GM11168 (cell line): ENCODE data around the gene TIMM23.
"Not testable (repeated sequence)": the region's sequence is repeated elsewhere in the genome, so short reads cannot be mapped to it uniquely, and the experiment has no call there.

ENCODE experiments used
- in situ Hi-C: fragments of 300-500 bp; cut with MboI; formaldehyde crosslinking; loops from one replicate; pipeline ENCODE4 v1.12.0; 2022; ENCODE audit warnings: low sequenced_read_pairs; ENCODE audit not compliant: unreplicated experiment

Gene TIMM23

GRCh38 chr10:46049497-46049831 is 77.2 kb downstream of the TIMM23 start:
- in situ Hi-C loops: not testable (repeated sequence)

- in situ Hi-C loops: no loop called here
Observed at GRCh38 chr10:46050941-46051623, 78.8 kb downstream of the TIMM23 start.

- in situ Hi-C loops: no loop called here
Observed at GRCh38 chr10:46052057-46052790, 79.9 kb downstream of the TIMM23 start.

- in situ Hi-C loops: no loop called here
Observed at GRCh38 chr10:46052791-46053375, 80.6 kb downstream of the TIMM23 start.
